Neutrophil (primary cell): Measurements from ENCODE around the gene PNPT1.
"Not testable (repeated sequence)": the region's sequence is repeated elsewhere in the genome, so short reads cannot be mapped to it uniquely, and the experiment has no call there.

Experiments used
- H3K27ac ChIP-seq: fragments of 200-600 bp; sonication (generic); 2 replicates; pipeline ENCODE4 v1.5.1; 2016; ENCODE audit warnings: mild to moderate bottlenecking, moderate library complexity
- H3K27me3 ChIP-seq: fragments of 200-600 bp; sonication (generic); 2 replicates; pipeline ENCODE4 v1.6.0; 2016; ENCODE audit warnings: mild to moderate bottlenecking
- H3K36me3 ChIP-seq: fragments of 200-600 bp; sonication (generic); 2 replicates; pipeline ENCODE4 v1.5.1; 2017
- H3K4me1 ChIP-seq, 2 experiments: fragments of 200-600 bp in 1 of 2; sonication (generic) in 1 of 2; 1 replicate in 1 of 2; 2 replicates in 1 of 2; pipeline versions ENCODE4 v1.5.1 to v1.6.1; 2013 to 2016; ENCODE audit warnings: low read depth in 1 of 2, low read length in 1 of 2, mild to moderate bottlenecking in 1 of 2, moderate library complexity in 1 of 2; ENCODE audit not compliant: control insufficient read depth in 1 of 2, insufficient read depth in 1 of 2
- H3K4me3 ChIP-seq, 2 experiments: fragments of 200-600 bp in 1 of 2; sonication (generic) in 1 of 2; 1 replicate in 1 of 2; 2 replicates in 1 of 2; pipeline ENCODE4 v1.5.1; 2013 to 2016; ENCODE audit warnings: low read depth in 1 of 2, low read length in 1 of 2, mild to moderate bottlenecking in 1 of 2, moderate library complexity in 1 of 2
- H3K9me3 ChIP-seq: fragments of 200-600 bp; sonication (generic); 2 replicates; pipeline ENCODE4 v1.5.1; 2016
- CTCF ChIP-seq: fragments of 200-600 bp; sonication (generic); IDR thresholded peaks from 2 replicates; pipeline ENCODE4 v1.5.1; 2016; ENCODE audit warnings: antibody characterized with exemption

PNPT1 gene

GRCh38 chr2:55693181-55694125 is at the start of gene PNPT1:
Gene PNPT1, minus strand, starts transcription at chr2:55693844. Its CDS starts 21 bp downstream, at chr2:55693823.
- Histone ChIP-seq H3K27ac (peak within 1 kb of the TSS; percentile 42), H3K4me1 (peaks cover 8 to 12% of the 10 kb centered on the region in 2 experiments), H3K9me3 (no peaks in the 10 kb centered on the region), H3K27me3 (peaks cover 15% of the 10 kb centered on the region), H3K36me3 (no peaks in the 10 kb centered on the region), H3K4me3 (peak within 1 kb of the TSS; percentile 74 to 90)
- peak; percentile 24 for TF ChIP-seq CTCF

- Histone ChIP-seq H3K4me1 (no peaks in the 10 kb centered on the region), H3K9me3 (no peaks in the 10 kb centered on the region), H3K36me3 (no peaks in the 10 kb centered on the region), H3K27ac (no peak overlapping the region), H3K27me3 (no peaks in the 10 kb centered on the region), H3K4me3 (no peak overlapping the region)
- TF ChIP-seq CTCF, result no peak
Observed at GRCh38 chr2:55742996-55743395, 49.4 kb upstream of the PNPT1 start.

GRCh38 chr2:55736019-55736536 is 42.4 kb upstream of the PNPT1 start:
- H3K36me3 ChIP-seq, H3K27me3 ChIP-seq, H3K4me3 ChIP-seq, H3K9me3 ChIP-seq, H3K27ac ChIP-seq, H3K4me1 ChIP-seq: not testable (repeated sequence)

GRCh38 chr2:55734726-55735125 is 41.1 kb upstream of the PNPT1 start:
- no peaks in the 10 kb centered on the region for H3K27me3 ChIP-seq
- H3K9me3 ChIP-seq, result no peaks in the 10 kb centered on the region
- H3K4me1 ChIP-seq, result no peaks in the 10 kb centered on the region
- no peaks in the 10 kb centered on the region for H3K36me3 ChIP-seq
- no peak overlapping the region for H3K27ac ChIP-seq
- TF ChIP-seq CTCF, result no peak
- H3K4me3 ChIP-seq, result no peak overlapping the region

- Histone ChIP-seq H3K9me3 (no peaks in the 10 kb centered on the region), H3K27me3 (no peaks in the 10 kb centered on the region), H3K4me1 (no peaks in the 10 kb centered on the region), H3K36me3 (no peaks in the 10 kb centered on the region), H3K27ac (no peak overlapping the region), H3K4me3 (no peak overlapping the region)
- no peak for TF ChIP-seq CTCF
Observed at GRCh38 chr2:55733335-55733734, 39.7 kb upstream of the PNPT1 start.

- Histone ChIP-seq H3K36me3 (no peaks in the 10 kb centered on the region), H3K4me3 (no peak overlapping the region), H3K4me1 (no peaks in the 10 kb centered on the region), H3K27me3 (no peaks in the 10 kb centered on the region), H3K9me3 (no peaks in the 10 kb centered on the region), H3K27ac (no peak overlapping the region)
- no peak for TF ChIP-seq CTCF
Observed at GRCh38 chr2:55732854-55733253, 39.2 kb upstream of the PNPT1 start.
